ENCODE measurements around the gene PDCD4.

DNA sequence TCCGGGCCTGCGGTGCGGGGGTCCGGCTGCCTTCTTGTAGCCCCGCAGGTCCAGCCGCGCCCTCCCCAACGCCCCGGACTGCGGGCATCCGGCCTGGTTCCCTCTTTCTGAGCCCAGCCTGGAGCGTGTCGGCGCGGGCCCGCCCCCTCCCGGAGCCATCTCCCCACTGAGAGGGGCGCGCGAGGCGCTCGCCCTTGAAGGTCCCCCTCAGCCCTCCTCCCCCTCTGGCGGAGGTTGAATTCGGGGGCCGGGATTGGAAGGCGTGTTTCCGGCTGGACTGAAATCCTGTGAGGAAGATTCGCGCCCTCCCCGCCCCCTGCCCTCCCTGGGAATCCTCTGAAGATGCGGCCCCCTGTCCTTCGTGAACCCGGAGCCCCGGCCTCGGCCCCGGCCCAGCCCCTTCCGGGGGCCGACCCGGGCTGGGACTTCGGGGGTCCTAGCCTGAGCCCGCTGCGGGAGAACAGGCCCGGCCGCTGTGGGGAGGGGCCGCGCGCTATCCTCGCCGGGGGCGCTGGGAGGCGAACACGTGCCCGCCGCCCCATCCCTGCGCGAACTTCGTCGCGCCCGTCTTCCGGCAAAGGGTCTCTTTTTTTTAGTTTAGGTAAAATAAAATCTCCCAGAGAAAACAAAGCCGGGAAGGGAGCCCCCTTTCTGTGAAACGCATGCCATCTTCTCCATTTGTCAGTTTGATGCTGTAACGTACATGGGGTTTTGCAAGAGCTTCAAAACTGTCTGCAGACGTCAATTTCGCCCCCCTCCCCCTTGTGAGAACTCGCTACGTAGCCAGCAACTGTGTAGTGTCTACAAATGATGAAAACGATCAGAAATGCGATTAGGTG is 636 bp downstream of the PDCD4 start:
- TF ChIP-seq, protein P1, sequence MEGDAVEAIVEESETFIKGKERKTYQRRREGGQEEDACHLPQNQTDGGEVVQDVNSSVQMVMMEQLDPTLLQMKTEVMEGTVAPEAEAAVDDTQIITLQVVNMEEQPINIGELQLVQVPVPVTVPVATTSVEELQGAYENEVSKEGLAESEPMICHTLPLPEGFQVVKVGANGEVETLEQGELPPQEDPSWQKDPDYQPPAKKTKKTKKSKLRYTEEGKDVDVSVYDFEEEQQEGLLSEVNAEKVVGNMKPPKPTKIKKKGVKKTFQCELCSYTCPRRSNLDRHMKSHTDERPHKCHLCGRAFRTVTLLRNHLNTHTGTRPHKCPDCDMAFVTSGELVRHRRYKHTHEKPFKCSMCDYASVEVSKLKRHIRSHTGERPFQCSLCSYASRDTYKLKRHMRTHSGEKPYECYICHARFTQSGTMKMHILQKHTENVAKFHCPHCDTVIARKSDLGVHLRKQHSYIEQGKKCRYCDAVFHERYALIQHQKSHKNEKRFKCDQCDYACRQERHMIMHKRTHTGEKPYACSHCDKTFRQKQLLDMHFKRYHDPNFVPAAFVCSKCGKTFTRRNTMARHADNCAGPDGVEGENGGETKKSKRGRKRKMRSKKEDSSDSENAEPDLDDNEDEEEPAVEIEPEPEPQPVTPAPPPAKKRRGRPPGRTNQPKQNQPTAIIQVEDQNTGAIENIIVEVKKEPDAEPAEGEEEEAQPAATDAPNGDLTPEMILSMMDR (IDR thresholded peaks at IDR 0.05), result peak in 1 of 5 experiments; percentile 12
- TF ChIP-seq POLR2A (IDR thresholded peaks at IDR 0.05), result no peak
- no peak for TF ChIP-seq EP300 (IDR thresholded peaks at IDR 0.05; ENCODE audit: low read depth)

Measured in transverse colon (tissue), 3 donors.